ENCODE measurements around the gene PIK3C3.

The PIK3C3 gene

GRCh38 chr18:41954827-41955613 is at the start of gene PIK3C3:
Gene PIK3C3 (plus strand): TSS chr18:41955234. CDS start chr18:41955292, 58 bp downstream.
- peak; percentile 88 to 94 for DNase-seq

GRCh38 chr18:41905786-41906527 is 49.1 kb upstream of the PIK3C3 start:
- DNase-seq, result no peak

GRCh38 chr18:41906528-41907146 is 48.4 kb upstream of the PIK3C3 start:
- peak in 1 of 2 experiments; percentile 62 for DNase-seq

GRCh38 chr18:41917181-41917580 is 37.9 kb upstream of the PIK3C3 start:
- no peak for DNase-seq

- no peak for DNase-seq
Measured at GRCh38 chr18:41921770-41922169, 33.3 kb upstream of the PIK3C3 start.

GRCh38 chr18:41922176-41922575 is 32.9 kb upstream of the PIK3C3 start:
- no peak for DNase-seq

- DNase-seq, result no peak
Measured at GRCh38 chr18:41922841-41923240, 32.2 kb upstream of the PIK3C3 start.

GRCh38 chr18:41923446-41923845 is 31.6 kb upstream of the PIK3C3 start:
- DNase-seq, result no peak

- no peak for DNase-seq
Measured at GRCh38 chr18:41928581-41928980, 26.5 kb upstream of the PIK3C3 start.

- DNase-seq, result no peak
Measured at GRCh38 chr18:41932899-41933298, 22.1 kb upstream of the PIK3C3 start.

GRCh38 chr18:41933778-41934177 is 21.3 kb upstream of the PIK3C3 start:
- no peak for DNase-seq

GRCh38 chr18:41936471-41937134 is 18.4 kb upstream of the PIK3C3 start:
- DNase-seq, result no peak

- peak; percentile 9 to 51 for DNase-seq
Measured at GRCh38 chr18:41938445-41938844, 16.6 kb upstream of the PIK3C3 start.

GRCh38 chr18:41939326-41939725 is 15.7 kb upstream of the PIK3C3 start:
- DNase-seq, result no peak

GRCh38 chr18:41940506-41941215 is 14.4 kb upstream of the PIK3C3 start:
- peak; percentile 66 to 88 for DNase-seq

GRCh38 chr18:41942254-41942653 is 12.8 kb upstream of the PIK3C3 start:
- DNase-seq, result no peak

GRCh38 chr18:41948544-41949110 is 6.4 kb upstream of the PIK3C3 start:
- no peak for DNase-seq

- DNase-seq, result no peak
Measured at GRCh38 chr18:41949206-41949920, 5.7 kb upstream of the PIK3C3 start.

GRCh38 chr18:41955688-41956087 is 654 bp downstream of the PIK3C3 start:
- peak in 1 of 2 experiments; percentile 5 for DNase-seq

- DNase-seq, result no peak
Measured at GRCh38 chr18:41959045-41959444, 4.0 kb downstream of the PIK3C3 start.

GRCh38 chr18:41965634-41966255 is 10.7 kb downstream of the PIK3C3 start:
- DNase-seq, result no peak

Data from SW 1271 (cell line).